ENCODE measurements around the gene WNK2.

Gene WNK2

DNA sequence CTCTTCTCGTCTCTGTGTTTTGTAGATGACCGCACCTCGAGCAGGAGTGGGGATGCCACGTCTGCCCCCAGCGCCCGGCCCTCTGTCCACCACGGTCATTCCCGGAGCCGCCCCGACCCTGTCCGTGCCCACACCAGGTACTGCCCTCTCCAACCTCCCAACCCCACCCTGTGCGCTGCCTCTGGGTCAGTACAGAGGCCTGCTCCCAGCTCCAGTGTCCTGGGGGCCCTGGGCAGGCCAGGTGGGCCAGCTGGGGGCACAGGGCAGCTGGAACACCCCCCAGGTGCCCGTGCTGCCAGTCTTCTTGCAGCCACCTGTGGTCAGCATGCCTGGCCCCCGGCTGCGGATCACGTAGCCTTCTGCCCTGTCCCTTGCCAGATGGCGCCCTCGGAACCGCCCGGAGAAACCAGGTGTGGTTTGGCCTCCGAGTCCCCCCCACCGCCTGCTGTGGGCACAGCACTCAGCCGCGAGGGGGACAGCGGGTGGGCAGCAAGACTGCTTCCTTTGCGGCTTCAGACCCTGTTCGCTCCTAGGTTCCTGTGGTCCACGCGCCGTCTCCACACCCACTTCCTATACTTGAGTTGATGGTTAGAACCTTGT is 133.7 kb downstream of the WNK2 start:
- Histone ChIP-seq H3K4me3 (ENCODE audit: low read depth, low read length) (no peak overlapping the region), H3K9me3 (no peaks in the 10 kb centered on the region; the same call in 1 of the 2 replicates), H3K4me1 (no peaks in the 10 kb centered on the region), H3K36me3 (no peaks in the 10 kb centered on the region), H3K27me3 (no peaks in the 10 kb centered on the region)
- TF ChIP-seq, protein P1, sequence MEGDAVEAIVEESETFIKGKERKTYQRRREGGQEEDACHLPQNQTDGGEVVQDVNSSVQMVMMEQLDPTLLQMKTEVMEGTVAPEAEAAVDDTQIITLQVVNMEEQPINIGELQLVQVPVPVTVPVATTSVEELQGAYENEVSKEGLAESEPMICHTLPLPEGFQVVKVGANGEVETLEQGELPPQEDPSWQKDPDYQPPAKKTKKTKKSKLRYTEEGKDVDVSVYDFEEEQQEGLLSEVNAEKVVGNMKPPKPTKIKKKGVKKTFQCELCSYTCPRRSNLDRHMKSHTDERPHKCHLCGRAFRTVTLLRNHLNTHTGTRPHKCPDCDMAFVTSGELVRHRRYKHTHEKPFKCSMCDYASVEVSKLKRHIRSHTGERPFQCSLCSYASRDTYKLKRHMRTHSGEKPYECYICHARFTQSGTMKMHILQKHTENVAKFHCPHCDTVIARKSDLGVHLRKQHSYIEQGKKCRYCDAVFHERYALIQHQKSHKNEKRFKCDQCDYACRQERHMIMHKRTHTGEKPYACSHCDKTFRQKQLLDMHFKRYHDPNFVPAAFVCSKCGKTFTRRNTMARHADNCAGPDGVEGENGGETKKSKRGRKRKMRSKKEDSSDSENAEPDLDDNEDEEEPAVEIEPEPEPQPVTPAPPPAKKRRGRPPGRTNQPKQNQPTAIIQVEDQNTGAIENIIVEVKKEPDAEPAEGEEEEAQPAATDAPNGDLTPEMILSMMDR (IDR thresholded peaks at IDR 0.05; ENCODE audit: low read depth, low read length): no peak
- no peak for DNase-seq

DNA sequence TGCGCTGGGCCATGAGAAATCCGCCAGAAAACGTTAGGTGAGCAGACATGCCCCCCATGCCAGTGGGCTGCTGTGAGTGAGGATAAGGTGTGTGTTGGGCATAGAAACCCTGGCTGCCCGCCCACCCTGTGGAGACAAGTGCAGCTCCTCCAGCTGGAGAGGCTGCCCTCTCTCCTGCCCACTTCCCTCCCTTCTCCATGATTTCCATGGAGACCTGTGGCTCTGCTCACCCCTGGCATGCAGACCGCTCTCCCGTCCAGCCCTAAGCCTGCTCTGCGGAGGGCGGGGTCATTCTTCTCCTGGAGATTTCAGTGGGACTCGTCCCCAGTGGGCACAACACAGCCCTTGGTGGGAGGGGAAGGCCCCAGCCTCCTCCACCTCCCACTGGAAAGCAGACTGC is 134.5 kb downstream of the WNK2 start:
- H3K4me3 ChIP-seq (ENCODE audit: low read depth, low read length): no peak overlapping the region

DNA sequence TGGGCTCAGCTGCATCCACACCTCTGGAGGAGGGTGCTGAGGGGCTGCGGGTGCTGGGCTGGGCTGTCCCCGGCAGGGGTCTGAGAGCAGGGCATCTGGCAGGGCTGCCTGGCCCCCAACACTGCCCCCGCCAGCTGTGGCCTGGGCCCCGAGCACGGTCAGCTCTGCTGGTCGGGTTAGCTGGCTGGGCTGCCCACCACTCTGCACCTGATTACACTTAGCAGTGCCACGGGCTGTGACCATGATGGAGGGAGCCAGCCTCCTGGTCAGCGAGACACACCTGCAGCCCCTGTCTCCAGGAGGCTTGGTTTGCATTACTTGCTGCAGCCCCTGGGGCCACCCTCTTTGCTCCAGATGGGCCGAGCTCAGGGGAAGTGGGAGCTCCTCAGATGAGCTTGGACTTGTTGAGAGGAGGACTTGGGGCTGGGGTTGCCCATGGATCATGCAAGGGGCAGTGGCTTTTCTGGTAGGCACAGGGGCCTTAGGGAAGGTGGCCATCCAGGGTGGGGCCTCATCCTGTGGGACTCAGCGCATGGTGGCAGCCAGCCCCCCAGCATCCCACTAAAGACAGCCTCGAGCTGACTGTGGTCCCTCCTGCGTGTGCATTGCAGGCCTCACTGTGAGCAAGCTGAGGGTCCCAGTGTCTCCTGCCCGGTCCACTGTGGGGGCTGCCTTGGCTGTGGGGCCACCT is 135.5 kb downstream of the WNK2 start:
- H3K27me3 ChIP-seq: no peaks in the 10 kb centered on the region
- no peaks in the 10 kb centered on the region for H3K36me3 ChIP-seq
- no peaks in the 10 kb centered on the region; the same call in 1 of the 2 replicates for H3K9me3 ChIP-seq
- DNase-seq: no peak
- H3K4me1 ChIP-seq: no peaks in the 10 kb centered on the region
- H3K4me3 ChIP-seq (ENCODE audit: low read depth, low read length): no peak overlapping the region
- TF ChIP-seq, protein P1 (IDR thresholded peaks at IDR 0.05; ENCODE audit: low read depth, low read length): no peak

More for the DNA sequence above, 134.5 kb downstream of the WNK2 start:
- Histone ChIP-seq H3K36me3 (no peaks in the 10 kb centered on the region), H3K4me1 (no peaks in the 10 kb centered on the region), H3K27me3 (no peaks in the 10 kb centered on the region), H3K9me3 (no peaks in the 10 kb centered on the region; the same call in 1 of the 2 replicates)
- no peak for DNase-seq
- TF ChIP-seq, protein P1 (IDR thresholded peaks at IDR 0.05; ENCODE audit: low read depth, low read length): no peak

DNA sequence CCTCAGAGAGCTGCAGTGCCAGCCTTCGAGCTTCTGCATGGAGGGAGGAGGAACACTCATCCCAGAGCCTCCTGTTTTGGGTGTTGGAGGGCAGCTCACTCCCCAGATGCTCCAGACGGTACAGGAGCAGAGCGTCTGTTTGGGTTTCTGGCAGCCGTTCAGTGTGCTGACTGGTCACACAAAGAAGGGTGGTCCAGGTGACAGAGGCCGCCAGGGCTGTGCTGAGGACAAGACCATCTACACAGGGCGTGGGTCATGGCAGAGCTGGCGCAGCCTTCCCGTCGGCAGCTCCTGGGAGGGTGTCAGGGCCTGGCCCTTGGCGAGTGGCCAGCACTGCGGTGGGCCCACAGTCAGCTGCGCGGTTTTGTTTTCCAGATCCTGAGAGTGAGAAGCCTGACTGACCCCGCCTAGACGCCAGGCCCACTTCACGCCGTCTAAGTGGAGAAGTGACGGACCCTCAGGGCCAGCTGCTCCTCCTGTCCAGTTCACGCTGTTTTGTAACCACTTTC is 136.1 kb downstream of the WNK2 start:
- Histone ChIP-seq H3K36me3 (no peaks in the 10 kb centered on the region), H3K4me3 (ENCODE audit: low read depth, low read length) (no peak overlapping the region), H3K27me3 (no peaks in the 10 kb centered on the region), H3K9me3 (no peaks in the 10 kb centered on the region; the same call in 1 of the 2 replicates), H3K4me1 (no peaks in the 10 kb centered on the region)
- TF ChIP-seq, protein P1 (IDR thresholded peaks at IDR 0.05; ENCODE audit: low read depth, low read length): no peak
- peak; percentile 51 for DNase-seq

DNA sequence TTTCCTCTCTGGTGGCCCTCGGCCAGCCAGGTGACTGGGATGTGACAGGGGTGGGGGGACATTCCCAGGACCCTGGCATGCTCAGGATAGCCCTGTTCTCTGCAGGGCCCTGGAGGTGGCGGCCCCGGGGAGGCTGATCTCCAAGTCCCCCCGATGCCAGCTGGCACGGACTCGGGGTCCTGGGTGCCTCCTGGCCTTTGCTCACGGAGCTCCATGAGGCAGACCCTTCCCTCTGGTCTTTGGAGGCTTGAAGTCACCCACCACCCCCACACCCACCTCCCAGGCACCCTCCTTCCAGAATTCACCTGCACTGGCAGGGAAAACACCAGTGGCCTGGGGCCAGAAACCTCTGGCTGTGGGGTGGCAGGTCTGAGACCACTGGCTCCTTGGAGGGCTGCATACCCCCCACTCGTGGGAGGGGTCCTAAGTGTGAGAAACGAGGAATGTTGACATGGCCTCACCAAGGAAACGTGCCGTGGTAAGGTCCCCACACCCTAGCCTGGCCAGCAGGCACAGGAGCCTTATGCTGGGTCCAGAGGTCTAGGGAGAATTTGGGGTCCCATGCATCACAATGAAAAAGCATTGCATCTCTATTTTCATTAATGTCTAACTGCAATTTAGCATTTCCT is 136.8 kb downstream of the WNK2 start:
- Histone ChIP-seq H3K27me3 (no peaks in the 10 kb centered on the region), H3K36me3 (no peaks in the 10 kb centered on the region), H3K4me3 (ENCODE audit: low read depth, low read length) (no peak overlapping the region), H3K4me1 (no peaks in the 10 kb centered on the region), H3K9me3 (no peaks in the 10 kb centered on the region; the same call in 1 of the 2 replicates)
- DNase-seq: no peak
- TF ChIP-seq, protein P1 (IDR thresholded peaks at IDR 0.05; ENCODE audit: low read depth, low read length): no peak
